Measurements from ENCODE around the gene NRG3.

NRG3 gene

DNA sequence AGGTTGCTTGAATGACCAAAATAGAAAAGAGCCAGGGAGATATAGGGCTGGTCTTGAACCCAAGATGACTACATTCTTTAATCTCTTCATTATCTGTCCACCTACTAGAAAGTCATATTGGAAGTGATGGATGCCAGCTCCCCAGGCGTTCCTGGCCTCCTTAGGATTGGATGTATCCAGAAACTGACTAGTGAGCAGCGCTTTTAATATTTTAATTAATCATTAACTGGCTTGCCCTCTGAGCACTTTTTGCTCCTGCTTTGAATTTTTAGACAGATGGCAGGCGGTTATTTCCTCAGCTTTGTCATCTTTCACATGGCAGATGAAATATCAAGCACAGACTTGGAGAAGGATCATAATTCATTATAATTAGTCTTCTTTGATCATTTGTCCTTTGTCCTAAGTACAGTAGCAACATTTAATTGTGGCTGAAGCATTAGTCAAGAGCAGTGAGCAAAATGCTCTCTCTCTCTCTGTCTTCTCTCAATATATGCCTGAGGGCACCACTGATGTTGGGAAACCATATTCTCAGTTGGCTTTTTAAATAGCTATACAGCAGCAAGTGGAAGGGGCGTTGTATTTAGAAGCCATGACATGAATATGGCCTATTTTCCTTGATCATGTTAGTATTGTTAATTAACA lies 588.0 kb downstream of the NRG3 start:
- no peak for DNase-seq (ENCODE audit: low read depth in 2 of 2, low spot score in 1 of 2)

DNA sequence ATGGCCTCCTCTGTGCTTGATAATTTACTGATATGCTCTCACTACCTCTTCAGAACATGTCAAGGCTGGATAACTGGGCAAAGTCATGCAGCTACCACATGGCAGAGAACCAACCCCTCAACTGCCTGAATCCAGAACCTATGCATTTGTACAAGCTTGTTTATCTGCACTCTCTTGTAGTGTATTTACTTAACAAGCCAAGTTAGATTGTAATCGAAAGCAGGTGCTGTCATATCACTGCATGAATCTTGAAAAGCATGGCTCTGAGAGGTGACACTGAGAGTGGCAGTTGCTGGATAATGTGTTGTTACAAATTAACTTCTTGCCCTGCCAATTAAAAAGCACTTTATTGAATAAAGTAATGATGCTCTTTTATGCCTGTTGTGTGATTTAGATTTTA lies 588.6 kb downstream of the NRG3 start:
- no peak for DNase-seq (ENCODE audit: low read depth in 2 of 2, low spot score in 1 of 2)

DNA sequence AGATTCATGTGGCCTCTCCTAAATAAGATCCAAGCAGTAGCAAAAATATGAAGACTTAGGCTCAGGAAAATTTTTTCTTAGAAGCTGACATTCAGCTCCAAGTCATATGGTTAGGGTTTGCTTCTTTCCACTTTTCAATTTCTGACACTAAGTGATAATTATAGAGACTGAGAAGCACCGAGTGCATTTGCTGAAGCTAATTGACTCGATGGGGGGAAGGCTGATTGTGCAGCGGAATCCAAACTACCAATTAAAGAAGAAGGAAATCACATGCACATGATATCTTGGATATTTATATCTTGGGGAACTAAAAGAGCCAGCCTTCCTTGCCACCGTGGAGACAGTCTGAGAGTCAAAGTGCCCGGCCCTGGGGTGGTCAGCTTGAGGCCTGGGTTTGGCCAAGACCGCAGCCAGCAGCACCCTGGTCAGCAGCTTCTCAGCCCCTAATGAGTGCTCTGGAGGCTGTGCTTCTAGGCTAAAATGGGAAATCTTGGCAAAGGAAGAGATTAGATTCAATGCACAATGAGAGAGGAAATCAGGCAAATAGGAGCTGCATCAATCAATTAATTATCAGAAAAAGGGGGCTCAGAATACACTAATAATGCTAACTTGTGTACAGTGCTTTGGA lies 589.3 kb downstream of the NRG3 start:
- no peak for DNase-seq (ENCODE audit: low read depth in 2 of 2, low spot score in 1 of 2)

DNA sequence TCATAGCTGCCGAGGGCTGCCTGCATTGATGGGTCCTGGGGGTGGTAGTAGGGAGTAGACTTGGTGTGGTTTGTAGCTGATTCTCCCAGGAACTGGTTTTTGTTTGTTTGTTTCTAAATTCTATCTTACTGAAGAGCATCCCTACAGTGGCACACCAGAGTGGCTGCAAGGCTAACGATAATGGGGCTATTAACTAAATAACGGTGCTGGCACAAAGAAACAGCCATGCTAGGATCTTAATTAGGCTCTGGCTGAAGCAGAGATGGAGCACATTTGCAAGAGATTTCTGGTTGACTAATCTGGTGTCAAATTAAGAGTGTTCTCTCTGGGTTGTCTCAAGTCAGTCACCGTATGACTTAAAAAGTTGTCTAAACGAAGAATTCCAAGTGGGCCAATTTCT lies 590.0 kb downstream of the NRG3 start:
- DNase-seq (ENCODE audit: low read depth in 2 of 2, low spot score in 1 of 2), result no peak

DNA sequence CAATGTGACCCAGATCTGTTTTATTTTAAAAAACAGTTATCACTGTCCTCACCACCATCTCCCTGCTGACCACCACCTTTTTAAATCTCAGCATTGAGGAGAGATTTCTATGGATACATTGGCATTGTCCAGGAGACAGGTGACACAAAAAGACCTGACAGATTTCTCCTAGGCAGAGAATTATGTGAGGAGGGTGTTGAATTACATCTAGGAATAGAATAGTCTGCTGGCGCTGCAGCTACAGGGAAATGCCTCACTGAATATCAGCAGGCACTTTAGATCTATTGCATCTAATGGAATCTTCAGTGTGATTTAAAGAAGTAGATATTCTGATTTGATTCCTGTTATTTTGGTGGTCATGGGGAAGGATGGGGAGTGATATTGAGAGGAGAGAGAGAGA lies 593.5 kb downstream of the NRG3 start:
- no peak for DNase-seq (ENCODE audit: low read depth in 2 of 2, low spot score in 1 of 2)

DNA sequence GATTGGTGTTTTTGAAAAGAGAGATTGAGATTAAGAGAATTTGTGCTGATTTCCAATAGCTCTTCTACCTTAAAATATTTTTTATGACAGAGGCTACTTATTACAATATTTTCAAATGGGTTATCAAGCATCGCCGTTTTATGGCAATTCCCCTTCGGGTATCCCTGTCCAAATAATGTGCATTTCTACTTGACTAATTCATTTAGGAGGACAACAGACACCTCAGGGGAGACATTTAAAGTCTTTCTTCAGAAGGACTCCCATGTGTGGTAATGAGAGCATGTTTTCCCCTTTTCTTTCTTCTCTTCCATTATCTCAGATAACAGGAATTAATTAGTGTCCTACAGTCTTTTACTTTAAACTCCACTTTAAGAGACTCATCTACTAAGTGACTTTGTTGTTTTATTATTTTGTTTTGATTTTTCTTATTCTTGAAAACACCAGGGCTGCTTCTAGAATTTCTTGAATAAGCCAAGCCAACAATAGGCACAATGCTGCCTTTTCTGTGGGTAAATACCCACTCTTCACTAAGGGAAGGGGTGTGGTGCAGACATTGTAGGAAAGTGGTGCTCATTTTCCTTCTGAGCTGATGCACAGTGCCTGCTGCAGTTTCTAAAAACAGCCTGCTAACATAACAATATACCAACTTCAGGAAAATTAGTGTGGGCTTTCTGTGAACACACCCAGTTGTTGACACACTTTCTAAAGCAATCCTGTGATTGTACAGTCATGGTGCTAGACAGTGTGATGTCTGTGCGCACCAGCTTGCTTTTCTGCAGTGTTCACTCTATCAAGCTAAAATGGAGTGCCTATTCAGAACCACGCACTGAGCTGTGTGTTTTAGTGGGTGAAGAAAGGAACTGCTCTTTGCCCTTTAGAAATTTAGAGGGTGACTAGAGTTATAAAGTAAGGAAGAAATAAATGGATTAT lies 597.7 kb downstream of the NRG3 start:
- DNase-seq (ENCODE audit: low read depth in 2 of 2, low spot score in 1 of 2), result no peak

DNA sequence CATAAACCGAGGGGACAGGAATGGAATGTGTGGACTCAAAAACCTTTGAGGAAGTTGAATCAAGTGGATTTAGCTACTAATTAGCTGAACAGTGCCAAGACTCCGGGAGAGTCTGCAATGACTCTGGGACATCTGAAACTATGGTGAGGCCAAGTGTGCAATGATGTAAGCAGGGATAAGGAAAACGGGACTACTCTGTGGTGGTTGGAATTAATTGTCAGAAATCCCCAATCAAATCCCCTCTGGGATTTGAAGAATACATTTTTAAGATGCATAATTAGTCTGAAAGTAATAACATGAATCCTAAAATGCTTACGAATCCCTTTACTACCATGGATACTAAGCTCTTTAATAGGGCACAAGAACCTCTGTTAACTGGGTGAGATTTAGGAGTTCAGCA lies 602.8 kb downstream of the NRG3 start:
- no peak for DNase-seq (ENCODE audit: low read depth in 2 of 2, low spot score in 1 of 2)

DNA sequence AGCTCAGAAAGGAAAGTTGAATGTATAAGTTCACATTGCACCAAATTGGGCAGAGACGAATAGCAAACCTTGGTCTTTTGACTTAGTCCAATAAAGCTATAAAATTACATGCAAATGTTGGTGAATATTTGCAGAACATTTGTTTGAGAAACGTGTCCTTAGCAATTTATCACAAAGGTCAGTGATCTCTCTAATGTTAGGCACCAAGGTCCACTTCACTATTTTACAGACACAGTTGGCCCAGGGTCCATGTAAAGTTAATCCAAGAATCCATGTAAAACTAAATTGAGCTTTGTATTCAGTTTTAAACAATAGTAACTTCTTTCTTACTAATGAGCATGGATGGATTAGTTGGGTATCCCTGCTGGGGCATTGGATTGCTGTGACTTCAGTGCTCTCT lies 617.7 kb downstream of the NRG3 start:
- no peak for DNase-seq (ENCODE audit: low read depth in 2 of 2, low spot score in 1 of 2)

DNA sequence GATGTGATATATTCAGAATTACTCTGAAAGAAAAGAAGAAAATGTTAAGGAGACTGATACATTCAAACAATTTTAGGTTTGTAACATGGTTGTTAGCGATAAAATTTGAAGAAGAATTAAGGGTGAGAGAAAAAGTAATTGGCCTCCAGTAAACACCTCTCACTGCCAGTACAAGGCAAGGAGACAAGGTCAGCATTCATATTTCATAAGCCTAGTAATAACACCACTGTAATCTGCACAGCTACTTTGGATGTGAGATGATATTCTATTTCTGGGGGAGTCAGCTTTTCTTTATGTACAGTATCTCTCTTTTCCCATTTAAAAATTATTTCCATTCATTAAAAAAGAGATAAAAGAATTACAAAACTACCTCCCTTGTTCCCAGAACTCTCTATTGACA lies 621.1 kb downstream of the NRG3 start:
- no peak for DNase-seq (ENCODE audit: low read depth in 2 of 2, low spot score in 1 of 2)

DNA sequence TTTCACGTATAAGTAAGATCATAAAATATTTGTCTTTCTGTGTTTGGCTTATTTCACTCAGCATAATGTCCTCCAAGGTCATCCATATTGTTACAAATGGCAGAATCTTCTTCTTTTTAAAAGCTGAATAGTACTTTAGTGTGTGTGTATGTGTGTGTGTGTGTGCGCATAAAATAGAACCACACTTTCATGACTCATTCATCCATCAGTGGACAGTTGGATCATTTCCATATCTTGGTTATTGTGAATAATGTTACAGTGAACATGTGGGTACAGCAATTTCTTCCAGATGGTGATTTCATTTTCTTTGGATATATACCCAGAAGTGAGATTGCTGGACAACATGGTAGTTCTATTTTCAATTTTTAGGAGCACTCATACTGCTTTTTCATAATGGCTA lies 622.4 kb downstream of the NRG3 start:
- DNase-seq (ENCODE audit: low read depth in 2 of 2, low spot score in 1 of 2), result no peak

DNA sequence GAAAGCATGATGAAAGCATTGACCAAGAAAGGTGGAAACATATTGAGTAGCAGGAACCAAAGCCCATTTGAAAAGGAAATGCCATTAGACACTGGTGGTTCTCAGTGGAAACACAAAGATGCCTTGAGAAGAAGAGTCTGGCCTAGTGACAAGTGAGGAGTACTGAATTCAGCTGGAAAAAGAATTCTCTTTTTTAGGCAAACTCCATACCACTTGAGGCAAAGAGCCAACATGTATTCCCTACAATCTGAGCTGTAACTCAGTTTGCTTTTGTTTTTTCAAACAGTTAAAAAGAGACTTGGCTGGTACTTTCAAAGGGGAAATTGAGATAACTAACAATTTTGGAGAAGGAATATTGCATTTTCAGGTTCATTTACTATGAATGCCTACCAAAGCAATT lies 624.0 kb downstream of the NRG3 start:
- no peak for DNase-seq (ENCODE audit: low read depth in 2 of 2, low spot score in 1 of 2)

DNA sequence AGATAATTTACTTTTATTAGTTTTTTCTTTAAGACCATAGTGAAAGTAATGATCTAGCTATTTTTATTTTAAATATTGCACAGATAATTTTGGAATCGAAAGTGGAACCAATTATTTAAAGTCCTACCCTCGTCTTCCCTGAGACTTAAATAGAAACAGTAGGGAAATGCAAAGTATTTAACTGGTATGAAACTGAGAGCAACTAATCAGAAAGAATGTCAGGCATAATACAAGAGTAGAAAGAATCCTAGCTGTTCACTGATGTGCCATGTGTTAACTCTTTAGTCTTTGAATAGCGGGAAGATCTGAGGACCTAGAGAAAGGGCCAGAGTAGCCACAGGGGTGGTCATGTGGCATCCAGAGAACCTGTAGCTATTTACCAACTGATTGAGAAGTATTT lies 630.0 kb downstream of the NRG3 start:
- DNase-seq (ENCODE audit: low read depth in 2 of 2, low spot score in 1 of 2), result no peak

DNA sequence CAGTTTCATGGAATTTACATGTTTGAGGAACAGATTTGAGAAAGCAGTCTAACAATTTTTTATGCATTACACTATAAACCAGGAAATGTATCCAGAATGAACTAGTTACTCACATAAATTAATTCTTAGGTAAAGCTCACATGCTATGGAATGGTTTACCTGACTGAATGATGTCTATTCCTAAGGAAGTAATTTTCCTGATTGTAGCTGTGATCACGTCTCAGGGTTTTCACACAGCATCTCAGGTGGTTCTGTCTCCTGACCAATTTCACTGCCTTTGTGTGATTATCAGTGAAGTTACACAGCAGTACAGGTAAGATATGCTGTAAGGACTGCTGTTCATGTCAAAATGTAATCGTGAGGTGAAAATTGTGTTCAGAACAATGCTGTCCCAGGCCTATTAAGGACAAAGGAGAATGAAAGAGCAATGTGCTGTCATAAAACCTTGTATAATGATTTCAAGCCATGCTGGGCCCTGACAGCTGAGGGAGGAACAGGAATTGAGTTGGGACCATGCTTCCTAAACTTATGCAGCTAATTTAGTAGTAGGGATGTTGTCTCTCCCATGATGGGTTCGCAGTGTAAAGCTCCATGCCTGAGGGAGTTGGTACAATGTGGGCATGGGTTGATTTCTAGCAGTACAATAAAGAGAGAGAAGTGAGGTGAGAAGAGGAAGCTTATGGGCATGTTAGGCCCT lies 631.8 kb downstream of the NRG3 start:
- no peak for DNase-seq (ENCODE audit: low read depth in 2 of 2, low spot score in 1 of 2)

DNA sequence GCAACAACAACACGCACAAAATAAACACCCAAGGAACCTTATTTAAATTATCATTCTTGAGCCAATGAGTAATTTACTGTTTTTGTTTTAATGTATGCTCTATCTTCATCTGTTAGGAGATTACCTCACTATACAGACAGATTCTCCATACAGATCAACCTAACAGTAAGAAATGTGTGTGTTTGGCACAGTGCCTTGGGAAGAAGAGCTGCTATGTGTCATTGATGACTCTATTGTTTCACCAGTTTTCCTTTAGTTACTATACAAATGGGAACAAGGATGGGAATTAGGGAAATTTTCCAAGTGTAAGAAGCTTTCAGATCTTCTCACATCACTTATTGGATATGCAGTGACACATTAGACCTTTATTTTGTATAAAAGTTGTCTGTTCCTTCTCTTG lies 640.3 kb downstream of the NRG3 start:
- DNase-seq (ENCODE audit: low read depth in 2 of 2, low spot score in 1 of 2), result no peak

DNA sequence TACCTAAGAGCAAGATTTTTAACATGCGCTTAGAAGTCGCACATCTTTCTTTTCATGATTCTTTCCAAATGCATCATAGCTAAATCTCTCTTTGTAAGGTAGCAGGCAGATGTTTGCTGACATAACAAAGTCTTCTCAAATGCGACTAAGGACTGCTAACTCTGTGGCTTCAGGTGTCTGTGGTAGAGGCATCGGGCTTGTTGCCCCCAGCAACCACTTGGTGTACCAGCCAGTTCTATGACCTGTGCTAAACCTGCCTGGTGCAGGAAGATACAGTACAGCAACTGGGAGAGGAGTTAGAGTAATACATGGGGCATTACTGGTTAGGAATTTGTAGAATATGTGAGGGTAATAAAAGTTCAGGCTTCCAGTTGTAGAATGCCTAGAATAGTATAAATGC lies 654.1 kb downstream of the NRG3 start:
- DNase-seq (ENCODE audit: low read depth in 2 of 2, low spot score in 1 of 2), result no peak

DNA sequence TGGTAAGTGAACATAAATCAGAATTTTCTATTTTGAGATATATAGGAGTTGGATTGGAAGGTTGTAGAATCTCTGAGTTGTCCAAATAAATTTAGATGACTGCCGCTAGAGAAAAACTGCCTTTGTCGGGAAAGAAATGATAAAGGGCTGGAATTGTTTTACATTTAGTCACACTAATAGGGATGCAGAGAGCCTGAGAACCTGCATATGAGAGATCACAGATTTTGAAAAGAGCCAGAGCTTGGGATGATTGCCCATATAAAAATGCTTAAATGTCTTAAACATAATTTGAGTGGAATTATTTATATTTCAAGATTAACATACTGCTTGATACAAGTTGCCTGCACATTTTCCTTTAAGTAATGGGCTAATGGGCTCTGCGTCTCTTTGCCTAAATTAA lies 660.5 kb downstream of the NRG3 start:
- no peak for DNase-seq (ENCODE audit: low read depth in 2 of 2, low spot score in 1 of 2)

DNA sequence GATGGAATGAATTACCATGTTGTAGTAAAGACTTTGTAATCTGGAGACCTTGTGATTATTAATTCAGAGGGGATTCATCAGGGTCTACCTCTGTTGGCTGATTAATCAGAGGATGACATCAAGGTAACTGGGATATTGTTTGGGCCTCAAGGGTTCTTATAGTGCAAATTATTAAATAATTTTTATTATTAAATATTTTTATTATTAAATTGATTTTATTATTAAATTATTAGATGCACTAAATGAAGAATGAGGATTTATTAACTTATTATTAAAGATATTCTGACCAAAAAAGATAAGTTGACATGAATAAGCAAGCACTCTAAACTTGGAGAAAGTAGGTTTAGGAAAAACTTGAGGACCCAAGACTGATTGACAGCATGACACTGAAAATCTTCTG lies 661.7 kb downstream of the NRG3 start:
- DNase-seq (ENCODE audit: low read depth in 2 of 2, low spot score in 1 of 2), result no peak

DNA sequence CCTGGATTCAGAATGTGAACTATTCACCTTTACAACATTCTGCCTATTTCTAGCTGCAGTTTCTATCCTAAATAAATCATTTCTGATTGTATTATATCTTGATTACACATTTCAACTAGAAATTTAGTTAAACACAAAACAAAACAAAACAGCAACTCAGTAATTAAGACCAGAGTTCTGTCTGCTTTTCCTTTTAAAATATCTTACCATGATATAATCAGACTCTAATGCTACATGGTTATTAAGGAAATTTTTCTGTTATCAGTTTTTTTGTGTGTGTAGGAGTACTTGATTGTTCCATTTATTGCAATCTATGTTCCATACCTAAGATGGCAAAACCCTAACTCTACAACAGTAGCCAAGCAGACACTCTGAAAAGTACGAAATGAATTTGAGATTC lies 663.3 kb downstream of the NRG3 start:
- no peak for DNase-seq (ENCODE audit: low read depth in 2 of 2, low spot score in 1 of 2)

DNA sequence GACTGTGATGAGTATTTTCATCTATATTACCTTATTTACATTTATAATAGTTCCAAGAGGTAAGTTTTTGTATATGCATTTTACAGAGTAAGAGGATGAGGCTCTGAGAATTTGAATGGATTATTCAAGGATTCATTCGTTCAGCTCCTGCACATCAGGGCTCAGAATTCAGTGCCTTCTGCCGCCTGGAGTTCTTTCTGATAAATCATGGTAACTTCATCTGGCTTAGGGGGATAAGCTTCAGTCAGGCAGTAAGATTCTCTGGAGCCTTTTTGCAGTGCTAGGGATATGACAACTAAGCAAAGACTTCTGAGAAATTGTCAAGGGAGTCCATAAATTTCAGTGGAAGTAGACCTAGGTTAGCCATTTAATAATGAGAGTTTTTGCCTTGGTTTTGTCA lies 668.6 kb downstream of the NRG3 start:
- DNase-seq (ENCODE audit: low read depth in 2 of 2, low spot score in 1 of 2), result no peak

DNA sequence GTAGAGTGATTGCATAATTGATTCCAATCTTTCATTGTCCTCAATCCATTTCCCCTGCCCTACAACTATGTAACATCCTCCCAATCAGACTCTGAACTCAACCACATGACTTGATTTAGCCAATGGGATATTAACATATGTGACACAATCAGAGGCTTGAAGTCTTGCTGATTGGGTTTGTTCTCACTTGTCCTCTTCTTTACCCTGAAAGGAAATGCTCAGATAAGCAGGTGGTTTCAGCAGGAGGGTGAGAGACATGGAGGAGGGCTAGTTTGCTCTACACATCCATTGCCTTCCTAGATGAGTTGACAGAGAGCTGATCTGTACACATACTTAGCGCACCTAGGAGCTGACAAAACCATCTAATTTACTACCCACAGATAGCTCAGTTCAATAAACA lies 669.4 kb downstream of the NRG3 start:
- DNase-seq (ENCODE audit: low read depth in 2 of 2, low spot score in 1 of 2), result no peak

DNA sequence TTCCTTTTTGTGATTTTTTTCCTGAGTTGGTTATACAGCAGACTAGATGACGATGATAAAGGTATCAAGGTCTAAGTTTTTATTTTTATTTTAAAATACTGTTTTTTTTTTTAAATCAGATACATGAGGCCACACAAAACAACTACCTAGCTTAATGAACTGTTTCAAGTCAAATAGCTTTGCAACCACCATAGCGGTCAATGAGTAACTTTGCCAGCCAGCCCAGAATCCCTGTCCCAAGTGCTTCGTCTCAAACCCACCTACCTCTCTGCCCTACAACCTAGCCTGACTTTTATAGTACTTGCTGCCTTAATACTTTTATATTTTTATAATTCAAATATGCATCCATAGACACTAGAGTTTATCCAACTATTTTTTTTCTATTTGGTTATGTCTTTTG lies 676.5 kb downstream of the NRG3 start:
- DNase-seq (ENCODE audit: low read depth in 2 of 2, low spot score in 1 of 2), result no peak

DNA sequence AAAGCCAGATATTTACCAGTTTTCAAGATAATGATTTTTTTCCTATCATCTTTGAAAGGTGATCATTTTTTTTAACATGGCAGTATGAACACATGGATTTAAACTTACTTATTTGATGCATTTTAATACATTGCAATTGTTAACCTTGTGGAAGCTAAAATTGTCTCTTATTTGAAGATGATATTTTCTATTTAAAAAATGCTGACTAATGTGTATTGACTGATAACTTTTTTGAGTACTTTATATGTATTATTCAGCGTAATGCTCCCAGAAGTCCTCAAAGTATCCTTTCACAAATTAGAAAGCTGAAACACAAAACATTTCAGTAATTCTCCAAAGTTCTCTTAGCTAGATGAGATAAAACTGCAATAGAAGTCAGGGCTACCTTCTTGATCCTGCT lies 677.3 kb downstream of the NRG3 start:
- DNase-seq (ENCODE audit: low read depth in 2 of 2, low spot score in 1 of 2), result no peak

All from stimulated activated CD8-positive, alpha-beta memory T cell treated with anti-CD3 and anti-CD28 coated beads, Interleukin-4, amount 100 ng/mL, for 4 hours (primary cell).